HepG2 (cell line): Measurements from ENCODE around the gene ISG20L2. TPM values are rescaled to one million over a fixed set of nuclear protein-coding genes. Genes with fewer than 3 reads are reported as not detected.

Experiments used
- EEA1 ChIP-seq: sonication (generic); formaldehyde crosslinking; IDR thresholded peaks from 2 replicates; pipeline ENCODE4 v1.5.1; 2020; ENCODE audit warnings: mild to moderate bottlenecking, missing genetic modification reagents, borderline replicate concordance
- FLYWCH1 ChIP-seq: sonication (generic); formaldehyde crosslinking; IDR thresholded peaks from 2 replicates; pipeline ENCODE4 v1.8.1; 2023; ENCODE audit warnings: mild to moderate bottlenecking, missing genetic modification reagents
- HDAC1 ChIP-seq: sonication (generic); formaldehyde crosslinking; IDR thresholded peaks from 2 replicates; pipeline ENCODE4 v1.5.1; 2020; ENCODE audit warnings: mild to moderate bottlenecking, missing genetic modification reagents
- POGK ChIP-seq: sonication (generic); formaldehyde crosslinking; conservative IDR thresholded peaks from 2 replicates; pipeline ENCODE4 v1.8.0; 2022; ENCODE audit warnings: mild to moderate bottlenecking, moderate library complexity, missing genetic modification reagents
- SP2 ChIP-seq: sonication (generic); formaldehyde crosslinking; IDR thresholded peaks from 2 replicates; pipeline ENCODE4 v1.5.1; 2020; ENCODE audit warnings: mild to moderate bottlenecking, missing genetic modification reagents
- YY1 ChIP-seq: IDR thresholded peaks from 2 replicates; pipeline ENCODE4 v1.6.1; 2011; ENCODE audit warnings: low read length, low read depth, moderate library complexity, mild to moderate bottlenecking; ENCODE audit not compliant: insufficient read depth, insufficient replicate concordance
- ZBTB37 ChIP-seq: sonication (generic); formaldehyde crosslinking; IDR thresholded peaks from 2 replicates; pipeline ENCODE4 v1.4.0; 2020; ENCODE audit warnings: mild to moderate bottlenecking, missing genetic modification reagents
- ZNF280B ChIP-seq: sonication (generic); formaldehyde crosslinking; IDR thresholded peaks from 2 replicates; pipeline ENCODE4 v1.5.0; 2020; ENCODE audit warnings: missing genetic modification reagents, mild to moderate bottlenecking, borderline replicate concordance
- polyA plus RNA-seq, 8 experiments: library from polyadenylated mRNA; depleted of rRNA in 3 of 8; stranded (reverse) in 7 of 8; unstranded in 1 of 8; fragments of >200 nt; fragmentation: Illumina TruSeq in 4 of 8; extraction: Trizol in 4 of 8; gene quantifications; 2 replicates each; pipeline versions ENCODE4 v1.2.1 to v1.2.3, GENCODE V29; 2011 to 2016; ENCODE audit warnings: low read depth in 4 of 8, missing spikeins in 1 of 8, mixed read lengths in 1 of 8; ENCODE audit not compliant: insufficient read depth in 1 of 8
- total RNA-seq, 5 experiments: library from RNA; depleted of rRNA; stranded (reverse); fragments of >200 nt; fragmentation: Illumina TruSeq; extraction: Trizol; gene quantifications; 2 replicates each; pipeline ENCODE4 v1.2.3, GENCODE V29; 2016; ENCODE audit warnings: low read depth in 1 of 5
- TF ChIP-seq, protein P1 (sequence below): sonication (generic); formaldehyde crosslinking; IDR thresholded peaks from 2 replicates; pipeline ENCODE4 v1.4.0; 2020; ENCODE audit warnings: mild to moderate bottlenecking, low read depth, missing genetic modification reagents
- TF ChIP-seq, protein P2 (sequence below): sonication (generic); formaldehyde crosslinking; IDR thresholded peaks from 2 replicates; pipeline ENCODE4 v1.4.0; 2020; ENCODE audit warnings: missing genetic modification reagents, mild to moderate bottlenecking, borderline replicate concordance
- TF ChIP-seq, protein P3 (sequence below): sonication (generic); formaldehyde crosslinking; IDR thresholded peaks from 2 replicates; pipeline ENCODE4 v1.9.0; 2021; ENCODE audit warnings: mild to moderate bottlenecking, missing genetic modification reagents

The ISG20L2 gene
- total and polyA plus RNA-seq, 2 of the 13 experiments (the other 11 are each of a cell fraction or from before 2014, with no cell fraction given) = 19.8 to 21.3 TPM

GRCh38 chr1:156728599-156729462, at the start of gene ISG20L2 (continued):
- TF ChIP-seq POGK (CRISPR knock-in tag) = no peak
- TF ChIP-seq, protein P1, sequence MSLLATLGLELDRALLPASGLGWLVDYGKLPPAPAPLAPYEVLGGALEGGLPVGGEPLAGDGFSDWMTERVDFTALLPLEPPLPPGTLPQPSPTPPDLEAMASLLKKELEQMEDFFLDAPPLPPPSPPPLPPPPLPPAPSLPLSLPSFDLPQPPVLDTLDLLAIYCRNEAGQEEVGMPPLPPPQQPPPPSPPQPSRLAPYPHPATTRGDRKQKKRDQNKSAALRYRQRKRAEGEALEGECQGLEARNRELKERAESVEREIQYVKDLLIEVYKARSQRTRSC = no peak
- 0 out of 2 replicates have a peak, but pooled peaks have one; percentile 54 for TF ChIP-seq ZNF280B (CRISPR knock-in tag)
- TF ChIP-seq YY1 = no peak
- no peak for TF ChIP-seq EEA1
- TF ChIP-seq, protein P2, sequence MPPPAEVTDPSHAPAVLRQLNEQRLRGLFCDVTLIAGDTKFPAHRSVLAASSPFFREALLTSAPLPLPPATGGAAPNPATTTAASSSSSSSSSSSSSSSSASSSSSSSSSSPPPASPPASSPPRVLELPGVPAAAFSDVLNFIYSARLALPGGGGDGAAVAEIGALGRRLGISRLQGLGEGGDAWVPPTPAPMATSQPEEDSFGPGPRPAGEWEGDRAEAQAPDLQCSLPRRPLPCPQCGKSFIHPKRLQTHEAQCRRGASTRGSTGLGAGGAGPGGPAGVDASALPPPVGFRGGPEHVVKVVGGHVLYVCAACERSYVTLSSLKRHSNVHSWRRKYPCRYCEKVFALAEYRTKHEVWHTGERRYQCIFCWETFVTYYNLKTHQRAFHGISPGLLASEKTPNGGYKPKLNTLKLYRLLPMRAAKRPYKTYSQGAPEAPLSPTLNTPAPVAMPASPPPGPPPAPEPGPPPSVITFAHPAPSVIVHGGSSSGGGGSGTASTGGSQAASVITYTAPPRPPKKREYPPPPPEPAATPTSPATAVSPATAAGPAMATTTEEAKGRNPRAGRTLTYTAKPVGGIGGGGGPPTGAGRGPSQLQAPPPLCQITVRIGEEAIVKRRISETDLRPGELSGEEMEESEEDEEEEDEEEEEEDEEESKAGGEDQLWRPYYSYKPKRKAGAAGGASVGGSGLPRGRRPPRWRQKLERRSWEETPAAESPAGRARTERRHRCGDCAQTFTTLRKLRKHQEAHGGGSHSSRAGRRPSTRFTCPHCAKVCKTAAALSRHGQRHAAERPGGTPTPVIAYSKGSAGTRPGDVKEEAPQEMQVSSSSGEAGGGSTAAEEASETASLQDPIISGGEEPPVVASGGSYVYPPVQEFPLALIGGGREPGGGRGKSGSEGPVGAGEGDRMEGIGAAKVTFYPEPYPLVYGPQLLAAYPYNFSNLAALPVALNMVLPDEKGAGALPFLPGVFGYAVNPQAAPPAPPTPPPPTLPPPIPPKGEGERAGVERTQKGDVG = no peak
- TF ChIP-seq HDAC1 (CRISPR knock-in tag) = peak; percentile 11; the same call in 1 of the 2 replicates
- no peak for TF ChIP-seq ZBTB37 (CRISPR knock-in tag)
- TF ChIP-seq FLYWCH1 = no peak
- TF ChIP-seq SP2 (CRISPR knock-in tag) = no peak
- TF ChIP-seq, protein P3, sequence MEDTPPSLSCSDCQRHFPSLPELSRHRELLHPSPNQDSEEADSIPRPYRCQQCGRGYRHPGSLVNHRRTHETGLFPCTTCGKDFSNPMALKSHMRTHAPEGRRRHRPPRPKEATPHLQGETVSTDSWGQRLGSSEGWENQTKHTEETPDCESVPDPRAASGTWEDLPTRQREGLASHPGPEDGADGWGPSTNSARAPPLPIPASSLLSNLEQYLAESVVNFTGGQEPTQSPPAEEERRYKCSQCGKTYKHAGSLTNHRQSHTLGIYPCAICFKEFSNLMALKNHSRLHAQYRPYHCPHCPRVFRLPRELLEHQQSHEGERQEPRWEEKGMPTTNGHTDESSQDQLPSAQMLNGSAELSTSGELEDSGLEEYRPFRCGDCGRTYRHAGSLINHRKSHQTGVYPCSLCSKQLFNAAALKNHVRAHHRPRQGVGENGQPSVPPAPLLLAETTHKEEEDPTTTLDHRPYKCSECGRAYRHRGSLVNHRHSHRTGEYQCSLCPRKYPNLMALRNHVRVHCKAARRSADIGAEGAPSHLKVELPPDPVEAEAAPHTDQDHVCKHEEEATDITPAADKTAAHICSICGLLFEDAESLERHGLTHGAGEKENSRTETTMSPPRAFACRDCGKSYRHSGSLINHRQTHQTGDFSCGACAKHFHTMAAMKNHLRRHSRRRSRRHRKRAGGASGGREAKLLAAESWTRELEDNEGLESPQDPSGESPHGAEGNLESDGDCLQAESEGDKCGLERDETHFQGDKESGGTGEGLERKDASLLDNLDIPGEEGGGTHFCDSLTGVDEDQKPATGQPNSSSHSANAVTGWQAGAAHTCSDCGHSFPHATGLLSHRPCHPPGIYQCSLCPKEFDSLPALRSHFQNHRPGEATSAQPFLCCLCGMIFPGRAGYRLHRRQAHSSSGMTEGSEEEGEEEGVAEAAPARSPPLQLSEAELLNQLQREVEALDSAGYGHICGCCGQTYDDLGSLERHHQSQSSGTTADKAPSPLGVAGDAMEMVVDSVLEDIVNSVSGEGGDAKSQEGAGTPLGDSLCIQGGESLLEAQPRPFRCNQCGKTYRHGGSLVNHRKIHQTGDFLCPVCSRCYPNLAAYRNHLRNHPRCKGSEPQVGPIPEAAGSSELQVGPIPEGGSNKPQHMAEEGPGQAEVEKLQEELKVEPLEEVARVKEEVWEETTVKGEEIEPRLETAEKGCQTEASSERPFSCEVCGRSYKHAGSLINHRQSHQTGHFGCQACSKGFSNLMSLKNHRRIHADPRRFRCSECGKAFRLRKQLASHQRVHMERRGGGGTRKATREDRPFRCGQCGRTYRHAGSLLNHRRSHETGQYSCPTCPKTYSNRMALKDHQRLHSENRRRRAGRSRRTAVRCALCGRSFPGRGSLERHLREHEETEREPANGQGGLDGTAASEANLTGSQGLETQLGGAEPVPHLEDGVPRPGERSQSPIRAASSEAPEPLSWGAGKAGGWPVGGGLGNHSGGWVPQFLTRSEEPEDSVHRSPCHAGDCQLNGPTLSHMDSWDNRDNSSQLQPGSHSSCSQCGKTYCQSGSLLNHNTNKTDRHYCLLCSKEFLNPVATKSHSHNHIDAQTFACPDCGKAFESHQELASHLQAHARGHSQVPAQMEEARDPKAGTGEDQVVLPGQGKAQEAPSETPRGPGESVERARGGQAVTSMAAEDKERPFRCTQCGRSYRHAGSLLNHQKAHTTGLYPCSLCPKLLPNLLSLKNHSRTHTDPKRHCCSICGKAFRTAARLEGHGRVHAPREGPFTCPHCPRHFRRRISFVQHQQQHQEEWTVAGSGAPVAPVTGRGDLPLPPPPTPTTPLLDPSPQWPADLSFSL = no peak
